ENCODE results near the gene ENAM. TPM values are rescaled to one million over a fixed set of nuclear protein-coding genes. Genes with fewer than 3 reads are reported as not detected.

ENAM gene
- total and polyA plus RNA-seq, 9 of the 15 experiments (the other 6 are each of a cell fraction or from before 2014, with no cell fraction given): 0.04 to 0.09 (median 0.04) TPM; not detected in 6

- no peak for TF ChIP-seq JUNB (CRISPR knock-in tag; conservative IDR thresholded peaks at IDR 0.05)
- no peak for TF ChIP-seq HBP1 (CRISPR knock-in tag; IDR thresholded peaks at IDR 0.05)
- peak; percentile 75 for TF ChIP-seq NR2C2 (CRISPR knock-in tag; IDR thresholded peaks at IDR 0.05)
- TF ChIP-seq NR2C2 (tag; IDR thresholded peaks at IDR 0.05): peak; percentile 96
- no peak for TF ChIP-seq SNIP1 (IDR thresholded peaks at IDR 0.05; ENCODE audit: low read depth)
- no peak for TF ChIP-seq ATF1 (CRISPR knock-in tag; IDR thresholded peaks at IDR 0.05)
- peak; percentile 89 for TF ChIP-seq ATF1 (tag; IDR thresholded peaks at IDR 0.05)
- no peak for TF ChIP-seq ZNF707 (CRISPR knock-in tag; conservative IDR thresholded peaks at IDR 0.05)
- TF ChIP-seq ZBTB8A (IDR thresholded peaks at IDR 0.05; ENCODE audit: partially characterized antibody): no peak
- TF ChIP-seq USF2 (CRISPR knock-in tag; IDR thresholded peaks at IDR 0.05): no peak
- TF ChIP-seq BHLHE40 (IDR thresholded peaks at IDR 0.05; ENCODE audit: low read length): peak; percentile 60
- peak; percentile 32 for TF ChIP-seq MXD1 (CRISPR knock-in tag; IDR thresholded peaks at IDR 0.05; ENCODE audit: borderline replicate concordance, poor library complexity, severe bottlenecking)
- TF ChIP-seq ZKSCAN8 (CRISPR knock-in tag; IDR thresholded peaks at IDR 0.05): no peak
- TF ChIP-seq ARID1B (IDR thresholded peaks at IDR 0.05): peak; percentile 45
- TF ChIP-seq LARP7 (IDR thresholded peaks at IDR 0.05): no peak
- TF ChIP-seq ZNF551 (CRISPR knock-in tag; IDR thresholded peaks at IDR 0.05): no peak
- no peak for TF ChIP-seq U2AF2 (optimal IDR thresholded peaks at IDR 0.05; ENCODE audit: low read depth, low read length)
- TF ChIP-seq XRCC5 (IDR thresholded peaks at IDR 0.05; ENCODE audit: low read depth, low read length): peak; percentile 99
- no peak for TF ChIP-seq OTX1 (CRISPR knock-in tag; IDR thresholded peaks at IDR 0.05)
- TF ChIP-seq CGGBP1 (CRISPR knock-in tag; IDR thresholded peaks at IDR 0.05): 0 out of 2 replicates have a peak, but pooled peaks have one; percentile 4
- TF ChIP-seq ARID3A (IDR thresholded peaks at IDR 0.05; ENCODE audit: borderline replicate concordance, low read depth, low read length): no peak
- TF ChIP-seq XRCC3 (IDR thresholded peaks at IDR 0.05): no peak
- TF ChIP-seq POLR2B (IDR thresholded peaks at IDR 0.05; ENCODE audit: low read depth, partially characterized antibody): peak; percentile 68
- TF ChIP-seq JUN (IDR thresholded peaks at IDR 0.05; ENCODE audit: borderline replicate concordance, low read depth, low read length): peak; percentile 40; the same call in 1 of the 2 replicates
- TF ChIP-seq JUN (CRISPR knock-in tag; IDR thresholded peaks at IDR 0.05; ENCODE audit: borderline replicate concordance): no peak
These were observed 59.6 kb downstream of the ENAM start, which contains the start of gene UTP3 (continued) for GRCh38 chr4:70687821-70688794.

Data from K562 (cell line).